ENCODE measurements around the gene CDK14.

Gene CDK14

DNA sequence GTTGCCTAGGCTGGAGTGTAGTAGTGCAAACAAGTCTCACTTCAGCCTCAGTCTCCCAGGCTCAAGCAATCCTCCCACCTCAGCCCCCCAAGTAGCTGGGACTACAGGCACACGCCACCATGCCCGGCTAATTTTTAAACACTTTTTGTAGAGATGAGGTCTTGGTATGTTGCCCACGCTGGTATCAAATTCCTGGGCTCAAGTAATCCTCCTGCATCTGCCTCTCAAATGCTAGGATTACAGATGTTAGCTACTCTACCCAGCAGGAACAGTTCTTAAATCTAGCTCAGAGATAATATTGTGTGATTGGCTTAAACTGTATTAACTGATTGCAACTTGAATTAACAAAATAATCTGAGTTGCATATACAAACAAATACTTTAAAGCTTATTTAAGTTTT lies 82.9 kb downstream of the CDK14 start:
- no peak for DNase-seq (ENCODE audit: extremely low read depth, low read depth)
- TF ChIP-seq CTCF (IDR thresholded peaks at IDR 0.05; ENCODE audit: low read depth, low read length) = no peak

DNA sequence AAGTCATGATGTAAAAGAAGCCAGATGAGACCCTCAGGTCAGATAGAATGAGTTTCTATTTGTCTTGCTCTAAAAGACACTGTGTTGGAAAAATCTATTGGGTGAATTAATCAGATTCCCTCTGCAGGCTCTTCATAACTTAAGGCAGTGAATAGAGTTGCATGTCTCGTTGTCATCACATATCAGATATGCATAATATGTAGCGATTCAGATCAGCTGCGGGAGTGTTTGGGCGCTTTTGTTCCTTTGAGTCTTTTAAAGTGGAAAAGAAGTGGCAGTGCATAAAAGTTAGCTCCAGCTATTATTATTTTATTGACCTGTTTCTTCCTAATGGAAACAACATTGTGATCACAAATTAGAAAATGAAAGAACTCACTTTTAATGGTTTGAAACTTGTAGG lies 84.4 kb downstream of the CDK14 start:
- TF ChIP-seq CTCF (IDR thresholded peaks at IDR 0.05; ENCODE audit: low read depth, low read length) = no peak
- DNase-seq (ENCODE audit: extremely low read depth, low read depth) = no peak

- TF ChIP-seq CTCF (IDR thresholded peaks at IDR 0.05; ENCODE audit: low read depth, low read length) = no peak
- no peak for DNase-seq (ENCODE audit: extremely low read depth, low read depth)
Measured at GRCh38 chr7:90681336-90682022, 85.4 kb downstream of the CDK14 start.

DNA sequence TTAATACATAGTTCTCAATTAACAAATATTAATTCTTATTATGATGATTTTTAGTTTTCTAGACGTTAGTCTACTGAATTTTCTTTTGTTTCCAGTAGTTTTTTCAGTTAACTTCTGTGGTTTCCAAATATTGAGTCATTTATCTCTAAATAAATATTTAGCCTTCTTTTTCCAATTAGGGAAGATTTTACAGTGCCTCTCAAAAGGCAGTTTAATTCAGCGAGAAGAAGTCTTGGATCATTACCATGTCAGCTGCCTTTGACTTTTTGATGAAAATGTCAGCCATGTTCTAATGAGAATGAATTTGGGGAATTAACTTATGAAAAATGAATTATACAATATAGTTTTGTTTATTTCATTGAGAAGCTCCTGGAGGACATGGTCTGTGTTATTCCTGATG lies 90.0 kb downstream of the CDK14 start:
- TF ChIP-seq CTCF (IDR thresholded peaks at IDR 0.05; ENCODE audit: low read depth, low read length) = no peak
- DNase-seq (ENCODE audit: extremely low read depth, low read depth) = no peak

- TF ChIP-seq CTCF (IDR thresholded peaks at IDR 0.05; ENCODE audit: low read depth, low read length) = no peak
- no peak for DNase-seq (ENCODE audit: extremely low read depth, low read depth)
Measured at GRCh38 chr7:90688810-90689209, 92.7 kb downstream of the CDK14 start.

DNA sequence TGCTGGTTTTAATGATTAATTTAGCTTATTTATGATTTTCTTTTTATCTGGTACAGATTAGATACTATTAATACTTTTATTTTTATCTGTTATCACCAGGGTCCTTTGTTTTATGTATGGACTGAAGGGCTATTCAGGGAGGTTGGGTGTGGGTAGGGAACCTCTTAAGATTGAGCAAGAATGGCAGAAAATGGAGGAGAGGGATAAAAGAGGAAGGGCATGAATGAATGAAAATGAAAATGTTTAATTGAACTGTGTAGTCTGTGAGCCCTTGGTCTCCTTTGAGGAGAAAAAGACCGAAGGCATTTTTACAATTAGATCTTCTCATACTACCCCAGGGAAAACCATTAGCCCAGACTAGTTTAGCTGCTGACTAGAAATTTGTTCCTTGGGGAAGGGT lies 93.1 kb downstream of the CDK14 start:
- TF ChIP-seq CTCF (IDR thresholded peaks at IDR 0.05; ENCODE audit: low read depth, low read length) = no peak
- DNase-seq (ENCODE audit: extremely low read depth, low read depth) = no peak

DNA sequence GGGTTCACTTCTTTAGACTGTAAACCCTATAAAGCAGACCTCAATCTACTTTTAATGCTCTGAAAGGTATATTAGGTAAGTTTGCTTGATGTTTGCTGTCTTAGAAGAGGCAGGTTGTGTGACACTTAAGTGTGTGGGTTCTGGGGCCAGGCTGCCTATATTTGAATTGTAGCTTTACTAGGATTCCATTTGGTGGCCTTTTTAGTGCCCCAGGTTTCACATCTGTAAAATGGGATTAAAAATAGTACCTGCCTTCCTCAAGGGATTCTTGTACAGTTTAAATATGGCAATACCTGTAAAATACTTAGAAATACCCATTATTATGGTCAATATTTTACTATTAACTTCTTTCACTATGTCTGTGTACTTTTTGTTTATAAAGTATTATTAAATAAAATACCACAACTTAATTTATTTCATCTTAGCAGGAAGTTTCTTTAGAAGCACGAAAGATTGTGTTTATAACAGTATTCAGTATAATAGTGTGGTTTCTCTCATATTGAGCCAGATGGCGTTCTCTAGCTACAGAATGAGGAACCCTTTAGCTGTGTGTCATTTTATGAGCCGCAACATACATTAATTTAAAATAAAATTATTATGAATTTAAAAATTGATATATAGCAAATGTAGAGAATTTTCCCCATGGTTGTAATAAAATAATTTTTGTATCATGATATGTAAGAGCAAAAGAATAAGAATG lies 94.2 kb downstream of the CDK14 start:
- DNase-seq (ENCODE audit: extremely low read depth, low read depth) = no peak
- TF ChIP-seq CTCF (IDR thresholded peaks at IDR 0.05; ENCODE audit: low read depth, low read length) = no peak

Measured in AG09319 (cell line).